22Rv1 (cell line): Measurements from ENCODE around the gene KIAA0513.

Experiments
- ZFX ChIP-seq: fragments of 450-650 bp; IDR thresholded peaks from 2 replicates; pipeline ENCODE4 v1.6.1; 2017; ENCODE audit warnings: antibody characterized with exemption, borderline replicate concordance
- TF ChIP-seq, protein P1 (sequence below): fragments of 450-650 bp; IDR thresholded peaks from 2 replicates; pipeline ENCODE4 v1.5.1; 2017; ENCODE audit warnings: mild to moderate bottlenecking

DNA sequence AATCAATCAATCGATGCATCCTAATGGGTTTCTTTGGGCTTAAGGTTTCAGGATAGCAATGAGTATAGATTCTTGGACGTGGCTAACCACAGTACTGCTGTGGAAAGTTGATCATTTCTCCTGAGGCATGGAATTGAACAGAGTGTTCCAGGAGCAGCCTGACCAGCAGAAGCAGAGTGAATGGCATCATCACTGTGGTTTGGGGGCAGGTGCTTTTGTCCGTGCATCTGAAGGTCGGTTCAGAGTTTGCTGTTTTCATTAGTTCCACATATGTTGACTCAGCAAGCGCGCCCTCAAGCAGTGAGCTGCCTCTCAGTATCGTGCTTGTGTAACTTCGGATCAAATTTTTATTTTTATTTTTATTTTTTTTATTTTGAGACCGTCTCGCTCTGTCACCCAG, 24.9 kb downstream of the KIAA0513 start:
- TF ChIP-seq, protein P1, sequence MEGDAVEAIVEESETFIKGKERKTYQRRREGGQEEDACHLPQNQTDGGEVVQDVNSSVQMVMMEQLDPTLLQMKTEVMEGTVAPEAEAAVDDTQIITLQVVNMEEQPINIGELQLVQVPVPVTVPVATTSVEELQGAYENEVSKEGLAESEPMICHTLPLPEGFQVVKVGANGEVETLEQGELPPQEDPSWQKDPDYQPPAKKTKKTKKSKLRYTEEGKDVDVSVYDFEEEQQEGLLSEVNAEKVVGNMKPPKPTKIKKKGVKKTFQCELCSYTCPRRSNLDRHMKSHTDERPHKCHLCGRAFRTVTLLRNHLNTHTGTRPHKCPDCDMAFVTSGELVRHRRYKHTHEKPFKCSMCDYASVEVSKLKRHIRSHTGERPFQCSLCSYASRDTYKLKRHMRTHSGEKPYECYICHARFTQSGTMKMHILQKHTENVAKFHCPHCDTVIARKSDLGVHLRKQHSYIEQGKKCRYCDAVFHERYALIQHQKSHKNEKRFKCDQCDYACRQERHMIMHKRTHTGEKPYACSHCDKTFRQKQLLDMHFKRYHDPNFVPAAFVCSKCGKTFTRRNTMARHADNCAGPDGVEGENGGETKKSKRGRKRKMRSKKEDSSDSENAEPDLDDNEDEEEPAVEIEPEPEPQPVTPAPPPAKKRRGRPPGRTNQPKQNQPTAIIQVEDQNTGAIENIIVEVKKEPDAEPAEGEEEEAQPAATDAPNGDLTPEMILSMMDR = no peak
- no peak for TF ChIP-seq ZFX
